Naive B cell (primary cell): ENCODE data around the gene JAKMIP2. TPM values are rescaled to one million over a fixed set of nuclear protein-coding genes. Genes with fewer than 3 reads are reported as not detected.
"Not testable (repeated sequence)": the region's sequence is repeated elsewhere in the genome, so short reads cannot be mapped to it uniquely, and the experiment has no call there.

Source experiments
- ATAC-seq, 2 donors: fragments of 150-1000 bp; cut with Tn5 transposase; 2 replicates each; pipeline ENCODE4 v1.10.0; 2021; ENCODE audit warnings: low read depth in 2 of 2, mild to moderate bottlenecking in 2 of 2, moderate library complexity in 2 of 2
- DNase-seq: peaks from one replicate; pipeline ENCODE4 v3.0.0; 2022
- H3K27ac Mint-ChIP-seq, 6 donors: one replicate each; pipeline ENCODE4 v1.8.0; 2020 to 2022; ENCODE audit warnings: mild to moderate bottlenecking in 6 of 6, mixed read lengths in 6 of 6, moderate library complexity in 5 of 6, inconsistent platforms in 2 of 6
- H3K27me3 Mint-ChIP-seq, 3 donors: one replicate each; pipeline ENCODE4 v1.8.0; 2021 to 2022; ENCODE audit warnings: mixed read lengths in 3 of 3, mild to moderate bottlenecking in 1 of 3
- H3K36me3 Mint-ChIP-seq, 2 donors: one replicate each; pipeline ENCODE4 v1.8.0; 2020 to 2022; ENCODE audit warnings: mixed read lengths in 2 of 2, inconsistent platforms in 1 of 2, mild to moderate bottlenecking in 1 of 2
- H3K4me1 Mint-ChIP-seq, 3 donors: one replicate each; pipeline ENCODE4 v1.8.0; 2020 to 2022; ENCODE audit warnings: mixed read lengths in 3 of 3, inconsistent platforms in 1 of 3, mild to moderate bottlenecking in 1 of 3, moderate library complexity in 1 of 3
- H3K4me3 Mint-ChIP-seq, 8 donors: one replicate each; pipeline ENCODE4 v1.8.0; 2020 to 2022; ENCODE audit warnings: mild to moderate bottlenecking in 8 of 8, mixed read lengths in 8 of 8, moderate library complexity in 8 of 8, inconsistent platforms in 2 of 8
- H3K9me3 Mint-ChIP-seq, 7 donors: one replicate each; pipeline ENCODE4 v1.8.0; 2020 to 2022; ENCODE audit warnings: mixed read lengths in 7 of 7, mild to moderate bottlenecking in 5 of 7, inconsistent platforms in 2 of 7, moderate library complexity in 1 of 7
- polyA plus RNA-seq, 6 donors: library from polyadenylated mRNA; unstranded; fragments of 300-500 nt; fragmentation: Illumina TruSeq; gene quantifications; one replicate each; pipeline ENCODE4 v1.2.3, GENCODE V29; 2021; ENCODE audit warnings: low read depth in 6 of 6

Gene JAKMIP2
- polyA plus RNA-seq, 6 donors from 2014 or later: 0.09 to 1.7 (median 1.1) TPM; not detected in 1

DNA sequence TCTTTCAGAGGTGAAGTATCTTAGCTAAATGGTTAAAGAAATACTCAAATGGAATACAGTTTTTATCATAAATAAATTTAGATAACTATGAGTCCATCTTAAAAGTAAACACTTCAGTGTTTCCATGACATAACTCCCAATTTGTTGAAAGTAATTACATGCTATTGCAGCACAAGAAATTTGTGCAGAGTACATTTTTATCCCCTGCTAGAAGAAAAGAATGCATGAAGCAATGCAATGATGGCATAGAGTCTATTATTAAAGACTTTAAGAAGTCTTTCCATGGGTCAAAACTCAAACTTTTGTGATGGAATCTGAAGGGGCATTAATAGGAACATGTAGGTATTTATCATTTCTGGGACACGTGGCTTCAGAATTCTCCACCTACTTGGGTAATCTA, 166.1 kb downstream of the JAKMIP2 start:
- H3K9me3 Mint-ChIP-seq: no peaks in the 10 kb centered on the region
- no peak overlapping the region for H3K27ac Mint-ChIP-seq
- H3K4me1 Mint-ChIP-seq: no peaks in the 10 kb centered on the region
- peaks cover 12 to 17% of the 10 kb centered on the region in 2 donors for H3K36me3 Mint-ChIP-seq
- no peak for DNase-seq
- H3K4me3 Mint-ChIP-seq: no peak overlapping the region
- H3K27me3 Mint-ChIP-seq: no peaks in the 10 kb centered on the region
- no peak for ATAC-seq

DNA sequence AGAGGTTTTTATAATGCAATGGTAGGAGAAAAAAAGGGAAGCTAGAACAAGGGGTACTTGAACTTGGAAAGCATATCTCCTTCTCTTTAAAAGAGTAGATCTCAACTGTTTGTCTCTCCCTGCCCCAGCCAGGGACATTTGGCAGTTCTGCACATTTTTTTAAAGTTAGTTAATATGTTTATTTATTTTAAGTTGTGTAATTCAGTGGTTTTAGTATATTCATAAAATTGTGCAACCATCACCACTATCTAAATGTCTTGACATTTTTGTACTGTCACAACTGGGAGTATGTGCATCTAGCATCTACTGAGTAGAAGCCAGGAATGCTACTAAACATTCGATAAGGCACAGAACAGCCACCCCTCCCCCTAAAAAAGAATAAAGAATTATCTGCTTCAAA, 169.2 kb downstream of the JAKMIP2 start:
- Mint-ChIP-seq H3K4me3 (no peak overlapping the region), H3K27ac (no peak overlapping the region), H3K4me1 (no peaks in the 10 kb centered on the region), H3K36me3 (peaks cover 14 to 24% of the 10 kb centered on the region in 2 donors), H3K27me3 (no peaks in the 10 kb centered on the region), H3K9me3 (peaks cover 0 to 2% (median 0%) of the 10 kb centered on the region in 7 donors)
- DNase-seq: no peak
- ATAC-seq: no peak

DNA sequence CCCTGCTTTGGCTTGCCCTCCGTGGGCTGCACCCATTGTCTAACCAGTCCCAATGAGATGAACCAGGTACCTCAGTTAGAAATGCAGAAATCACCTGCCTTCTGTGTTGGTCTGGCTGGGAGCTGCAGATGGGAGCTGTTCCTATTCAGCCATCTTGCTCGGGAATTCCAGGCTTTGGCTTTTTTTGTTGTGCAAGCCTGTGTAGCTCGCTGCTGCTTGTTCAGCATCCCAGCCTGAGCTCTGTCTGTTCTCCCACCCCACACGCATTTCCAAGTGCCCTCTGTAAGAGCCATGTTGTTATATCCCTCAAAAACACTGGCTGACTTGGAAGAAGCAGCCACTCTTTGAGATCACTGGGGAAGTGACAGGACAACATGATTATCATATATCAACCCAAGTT, 171.0 kb downstream of the JAKMIP2 start:
- DNase-seq (no peak), ATAC-seq (no peak)
- no peak overlapping the region for H3K4me3 Mint-ChIP-seq
- peaks cover 0 to 2% (median 0%) of the 10 kb centered on the region in 7 donors for H3K9me3 Mint-ChIP-seq
- H3K27me3 Mint-ChIP-seq: no peaks in the 10 kb centered on the region
- H3K27ac Mint-ChIP-seq: no peak overlapping the region
- H3K36me3 Mint-ChIP-seq: peaks cover 14 to 24% of the 10 kb centered on the region in 2 donors
- H3K4me1 Mint-ChIP-seq: no peaks in the 10 kb centered on the region

DNA sequence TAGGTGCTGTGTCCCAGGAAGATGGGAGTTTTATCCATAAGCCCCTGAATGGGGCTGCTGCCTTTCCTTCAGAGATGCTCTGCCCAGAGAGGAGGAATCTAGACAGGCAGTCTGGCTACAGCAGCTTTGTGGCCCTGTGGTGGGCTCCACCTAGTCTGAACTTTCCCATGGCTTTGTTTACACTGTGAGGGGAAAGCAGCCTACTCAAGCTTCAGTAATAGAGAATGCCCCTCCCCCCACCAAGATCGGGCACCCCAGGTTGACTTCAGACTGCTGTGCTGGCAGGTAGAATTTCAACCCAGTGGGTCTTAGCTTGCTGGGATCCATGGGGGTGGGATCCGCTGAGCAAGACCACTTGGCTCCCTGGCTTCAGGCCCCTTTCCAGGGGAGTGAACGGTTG, 171.7 kb downstream of the JAKMIP2 start:
- H3K27ac Mint-ChIP-seq: no peak overlapping the region
- peaks cover 14 to 23% of the 10 kb centered on the region in 2 donors for H3K36me3 Mint-ChIP-seq
- ATAC-seq (no peak), DNase-seq (no peak)
- H3K27me3 Mint-ChIP-seq: no peaks in the 10 kb centered on the region
- H3K9me3 Mint-ChIP-seq: peaks cover 0 to 2% (median 0%) of the 10 kb centered on the region in 7 donors
- no peaks in the 10 kb centered on the region for H3K4me1 Mint-ChIP-seq
- no peak overlapping the region for H3K4me3 Mint-ChIP-seq

DNA sequence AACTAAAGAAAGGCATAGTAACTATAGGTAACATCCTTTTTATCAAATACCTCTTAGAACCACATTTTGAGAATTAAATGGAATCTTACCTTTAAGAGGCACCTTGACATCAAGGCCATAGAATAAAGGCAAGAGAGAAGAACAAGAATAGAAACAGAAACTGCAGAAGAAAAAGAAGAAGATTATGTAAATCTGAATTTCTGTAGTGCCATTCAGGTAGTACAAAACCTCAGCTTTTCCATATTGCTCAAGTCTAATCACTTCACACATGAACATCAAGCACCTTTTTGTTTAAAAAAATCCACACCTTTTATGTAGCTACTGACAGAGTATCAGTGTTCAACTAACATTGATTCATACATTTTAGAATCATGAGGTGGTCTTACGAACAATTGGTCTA, 180.9 kb downstream of the JAKMIP2 start:
- peaks cover 0 to 4% (median 0%) of the 10 kb centered on the region in 7 donors for H3K9me3 Mint-ChIP-seq
- ATAC-seq (no peak), DNase-seq (no peak)
- H3K4me1 Mint-ChIP-seq: no peaks in the 10 kb centered on the region
- H3K4me3 Mint-ChIP-seq: no peak overlapping the region
- H3K36me3 Mint-ChIP-seq: peaks cover 0 to 8% of the 10 kb centered on the region in 2 donors
- H3K27ac Mint-ChIP-seq: no peak overlapping the region
- H3K27me3 Mint-ChIP-seq: no peaks in the 10 kb centered on the region

DNA sequence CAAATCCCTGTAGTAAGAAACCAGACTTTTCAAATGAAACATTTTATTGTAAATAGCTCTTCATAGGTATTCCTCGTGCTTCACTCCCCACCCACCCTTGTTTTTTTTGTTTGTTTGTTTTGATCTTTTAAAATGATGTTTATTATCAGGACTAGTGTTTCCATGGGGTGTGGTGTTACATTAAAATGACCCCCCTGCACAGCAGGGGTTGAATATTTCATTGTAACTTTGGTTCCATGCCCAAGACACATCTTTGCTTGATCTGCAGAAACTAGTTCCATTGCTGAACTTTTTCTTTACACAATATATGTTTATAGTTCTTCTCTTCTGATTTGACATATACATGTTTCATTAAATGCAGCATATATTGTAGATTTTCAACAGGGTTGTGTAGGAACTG, 191.4 kb downstream of the JAKMIP2 start:
- peaks cover 0 to 2% (median 0%) of the 10 kb centered on the region in 3 donors for H3K4me1 Mint-ChIP-seq
- peaks cover 0 to 2% (median 0%) of the 10 kb centered on the region in 7 donors for H3K9me3 Mint-ChIP-seq
- ATAC-seq (no peak), DNase-seq (no peak)
- no peaks in the 10 kb centered on the region for H3K36me3 Mint-ChIP-seq
- no peak overlapping the region for H3K27ac Mint-ChIP-seq
- no peaks in the 10 kb centered on the region for H3K27me3 Mint-ChIP-seq
- no peak overlapping the region for H3K4me3 Mint-ChIP-seq

DNA sequence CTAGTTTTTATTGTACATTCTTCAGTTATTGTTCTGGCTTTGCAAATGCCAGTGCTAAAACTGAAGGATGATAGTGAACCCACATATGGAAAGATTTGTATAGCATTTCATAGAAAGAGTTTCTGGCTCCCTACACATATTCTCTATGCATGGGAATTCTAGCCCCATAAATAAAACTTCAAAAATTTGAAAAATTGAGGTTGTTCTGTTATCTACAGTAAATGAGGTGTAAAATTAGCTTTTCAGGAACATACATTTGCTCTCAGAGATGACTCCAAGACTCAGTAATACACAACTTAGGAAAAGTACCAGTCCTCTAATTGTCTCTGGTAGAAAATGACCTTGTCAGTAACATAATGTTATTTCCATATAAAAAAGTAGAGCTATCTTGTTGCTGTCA, 192.4 kb downstream of the JAKMIP2 start:
- Mint-ChIP-seq H3K27ac (no peak overlapping the region), H3K27me3 (no peaks in the 10 kb centered on the region), H3K36me3 (no peaks in the 10 kb centered on the region), H3K9me3 (peaks cover 0 to 2% (median 0%) of the 10 kb centered on the region in 7 donors), H3K4me1 (peaks cover 0 to 2% (median 0%) of the 10 kb centered on the region in 3 donors), H3K4me3 (no peak overlapping the region)
- DNase-seq: no peak
- ATAC-seq: no peak

DNA sequence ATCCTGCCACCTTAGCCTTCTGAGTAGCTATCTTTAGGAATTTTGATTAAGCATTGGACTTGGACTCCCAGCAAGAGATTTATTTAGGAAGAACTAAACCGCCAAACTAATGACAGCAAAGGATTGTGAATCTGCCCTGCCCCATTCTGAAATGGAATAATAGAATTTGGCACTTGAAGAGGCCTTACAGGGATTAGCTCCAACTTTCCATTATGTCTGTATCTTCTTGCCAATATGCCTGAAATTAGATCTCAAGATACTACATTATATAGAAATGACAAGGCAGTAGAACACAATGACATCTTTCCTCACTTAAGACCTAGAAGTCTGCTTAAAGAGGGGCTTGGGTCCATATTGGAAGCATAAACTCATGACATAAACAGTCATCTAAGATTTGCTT, 195.7 kb downstream of the JAKMIP2 start:
- no peaks in the 10 kb centered on the region for H3K36me3 Mint-ChIP-seq
- ATAC-seq: no peak
- no peaks in the 10 kb centered on the region for H3K9me3 Mint-ChIP-seq
- DNase-seq: no peak
- peaks cover 0 to 2% (median 0%) of the 10 kb centered on the region in 3 donors for H3K4me1 Mint-ChIP-seq
- no peak overlapping the region for H3K4me3 Mint-ChIP-seq
- H3K27ac Mint-ChIP-seq: no peak overlapping the region
- H3K27me3 Mint-ChIP-seq: no peaks in the 10 kb centered on the region

DNA sequence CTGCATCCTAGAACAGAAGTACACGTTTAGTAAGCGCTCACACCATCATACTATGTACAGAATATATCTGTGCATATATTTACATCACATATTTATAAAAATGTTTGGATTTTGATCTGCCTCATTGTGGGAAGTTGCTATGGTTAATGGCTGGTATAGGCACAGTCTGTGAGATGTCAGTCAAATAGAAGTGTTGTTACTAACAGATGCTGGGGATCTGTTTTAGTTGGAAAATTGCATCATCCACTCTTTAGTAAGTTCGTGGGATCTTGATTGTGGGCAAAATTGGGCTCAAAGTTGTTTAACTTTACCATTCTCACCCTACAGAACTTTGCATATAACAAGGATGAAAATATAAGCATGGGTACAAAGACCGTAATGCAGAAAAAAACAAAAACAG, 196.3 kb downstream of the JAKMIP2 start:
- Mint-ChIP-seq H3K4me1 (peaks cover 0 to 2% (median 0%) of the 10 kb centered on the region in 3 donors), H3K36me3 (no peaks in the 10 kb centered on the region), H3K9me3 (peaks cover 0 to 2% (median 1%) of the 10 kb centered on the region in 7 donors), H3K27ac (no peak overlapping the region), H3K4me3 (no peak overlapping the region), H3K27me3 (no peaks in the 10 kb centered on the region)
- ATAC-seq (no peak), DNase-seq (no peak)

DNA sequence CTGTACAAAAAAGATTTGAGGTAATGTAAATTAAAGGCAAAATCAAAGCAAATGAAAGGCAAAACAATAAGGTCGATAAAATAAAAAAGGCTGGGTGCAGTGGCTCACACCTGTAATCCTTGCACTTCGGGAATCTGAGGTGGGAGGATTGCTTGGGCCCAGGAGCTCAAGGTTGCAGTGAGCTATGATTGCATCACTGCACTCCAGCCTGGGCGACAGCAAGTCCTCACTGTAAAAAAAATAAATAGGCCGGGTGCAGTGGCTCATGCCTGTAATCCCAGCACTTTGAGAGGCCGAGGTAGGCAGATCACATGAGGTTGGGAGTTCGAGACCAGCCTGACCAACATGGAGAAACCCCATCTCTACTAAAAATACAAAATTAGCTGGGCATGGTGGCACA, 200.3 kb downstream of the JAKMIP2 start:
- not testable (repeated sequence) for DNase-seq, H3K4me1 Mint-ChIP-seq, H3K27me3 Mint-ChIP-seq, H3K4me3 Mint-ChIP-seq, H3K36me3 Mint-ChIP-seq, ATAC-seq, H3K27ac Mint-ChIP-seq
- peaks cover 4 to 19% (median 12%) of the 10 kb centered on the region in 7 donors for H3K9me3 Mint-ChIP-seq

DNA sequence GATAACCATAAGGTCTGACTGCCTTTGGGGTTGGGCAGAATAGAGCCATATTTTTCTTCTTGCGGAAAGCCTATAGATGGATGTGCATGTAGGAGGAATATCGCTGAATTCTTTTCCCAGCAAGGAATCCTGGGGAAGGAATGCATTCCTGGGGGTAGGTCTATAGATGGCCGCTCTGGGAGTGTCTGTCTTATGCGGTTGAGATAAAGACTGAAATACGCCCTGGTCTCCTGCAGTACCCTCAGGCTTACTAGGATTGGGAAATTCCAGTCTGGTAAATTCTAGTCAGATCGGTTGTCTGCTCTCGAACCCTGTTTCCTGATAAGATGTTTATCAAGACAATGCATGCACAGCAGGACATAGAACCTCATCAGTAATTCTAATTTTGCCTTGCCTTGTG, 202.1 kb downstream of the JAKMIP2 start:
- H3K27me3 Mint-ChIP-seq, H3K4me3 Mint-ChIP-seq, H3K36me3 Mint-ChIP-seq, ATAC-seq, DNase-seq, H3K27ac Mint-ChIP-seq, H3K4me1 Mint-ChIP-seq: not testable (repeated sequence)
- peaks cover 4 to 19% (median 12%) of the 10 kb centered on the region in 7 donors for H3K9me3 Mint-ChIP-seq

DNA sequence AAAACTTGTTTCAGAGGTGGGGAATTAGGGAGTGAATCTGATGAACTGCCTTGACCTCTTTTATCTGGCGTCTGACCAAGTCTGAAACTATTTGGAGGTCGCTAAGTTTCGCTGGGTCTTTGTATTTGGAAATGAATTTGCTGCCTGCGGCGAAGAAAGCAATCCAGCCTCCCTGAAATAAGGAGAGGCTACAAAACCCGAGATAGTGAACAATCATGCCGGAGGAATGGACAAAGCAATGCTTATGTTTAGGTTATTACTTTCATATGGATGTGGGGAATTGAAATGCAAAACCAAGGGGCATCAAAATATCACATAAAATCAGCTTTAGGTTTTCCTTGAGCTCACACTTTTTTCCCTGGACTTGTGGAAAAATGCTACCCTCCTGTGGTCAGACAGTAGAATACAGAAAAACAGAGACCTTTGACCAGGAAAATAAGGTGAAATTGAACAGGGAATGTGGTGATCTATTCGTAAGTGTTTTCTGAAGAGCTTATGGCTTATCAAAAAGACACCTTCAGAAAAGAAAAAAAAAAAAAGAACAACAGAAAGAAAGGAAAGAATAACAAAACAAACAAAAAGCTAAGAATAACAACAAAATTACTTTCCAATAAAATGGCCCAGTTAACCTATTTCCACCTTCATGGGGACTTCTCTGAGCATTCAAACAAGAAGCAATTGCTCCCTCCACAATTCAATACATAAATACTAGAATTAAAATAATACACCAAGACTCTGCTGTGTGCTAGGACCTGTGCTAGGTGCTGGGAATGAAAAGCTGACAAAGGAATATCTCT, 204.1 kb downstream of the JAKMIP2 start:
- Mint-ChIP-seq H3K9me3 (peaks cover 4 to 19% (median 12%) of the 10 kb centered on the region in 7 donors), H3K36me3 (no peaks in the 10 kb centered on the region), H3K27ac (no peak overlapping the region), H3K4me3 (no peak overlapping the region), H3K27me3 (peaks cover 0 to 15% (median 11%) of the 10 kb centered on the region in 3 donors), H3K4me1 (no peaks in the 10 kb centered on the region)
- ATAC-seq: no peak
- DNase-seq: no peak

DNA sequence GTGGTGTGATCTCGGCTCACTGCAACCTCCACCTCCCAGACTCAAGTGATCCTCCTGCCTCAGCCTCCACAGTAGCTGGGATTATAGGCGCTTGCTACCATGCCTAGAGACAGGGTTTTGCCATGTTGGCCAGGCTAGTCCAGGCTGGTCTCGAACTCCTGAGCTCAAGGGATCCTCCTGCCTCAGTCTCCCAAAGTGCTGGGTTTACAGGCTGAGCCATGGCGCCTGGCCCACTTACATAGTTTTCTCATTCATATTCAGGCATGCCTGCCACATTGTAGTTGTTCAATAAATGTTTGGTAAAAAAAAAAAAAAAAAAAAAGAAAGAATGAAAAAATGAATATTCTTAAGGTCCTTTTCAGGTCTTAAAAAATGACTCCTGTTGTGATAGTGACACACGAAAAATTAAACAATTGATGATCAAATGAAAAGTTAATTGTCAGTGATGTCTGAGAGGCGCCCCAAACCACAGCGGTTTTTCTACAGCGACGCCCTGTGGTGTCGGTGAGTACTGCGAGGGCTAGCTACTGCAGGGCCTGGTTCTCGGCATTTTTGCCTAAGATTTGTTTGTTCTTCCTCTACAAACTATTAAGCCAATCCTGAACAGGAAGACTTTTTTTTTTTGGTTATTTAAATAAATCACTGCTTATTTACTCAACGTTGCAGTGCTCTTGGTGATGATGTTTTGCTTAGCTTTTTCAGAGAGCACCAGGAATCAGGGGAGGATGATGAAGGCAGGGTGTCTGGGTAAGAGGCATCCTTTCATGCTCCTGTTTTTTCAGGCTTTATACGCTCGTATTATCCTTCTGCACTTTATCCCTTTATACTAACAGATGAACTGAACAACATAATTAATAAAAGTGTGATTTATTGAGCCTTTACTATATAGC, 205.6 kb downstream of the JAKMIP2 start:
- ATAC-seq (no peak), DNase-seq (no peak)
- H3K9me3 Mint-ChIP-seq: peaks cover 4 to 19% (median 12%) of the 10 kb centered on the region in 7 donors
- H3K4me1 Mint-ChIP-seq: no peaks in the 10 kb centered on the region
- no peak overlapping the region for H3K4me3 Mint-ChIP-seq
- peaks cover 0 to 15% (median 11%) of the 10 kb centered on the region in 3 donors for H3K27me3 Mint-ChIP-seq
- no peak overlapping the region for H3K27ac Mint-ChIP-seq
- no peaks in the 10 kb centered on the region for H3K36me3 Mint-ChIP-seq
